Activated naive CD4-positive, alpha-beta T cell treated with anti-CD3 and anti-CD28 coated beads, Interleukin-2, amount 10 ng/mL, durations not matched to agents 7 days and 5 days (primary cell): ENCODE data around the gene PRRX1.
A peak's percentile ranks its signal among the peaks of the same experiment; 100 is the strongest.

Source experiments
- CTCF ChIA-PET: fragments of 350-600 bp; sonication (Branson Sonifier 250); formaldehyde crosslinking; loops from one replicate; lab custom pipeline; 2021; ENCODE audit warnings: antibody characterized with exemption; lab: Charles Lee
- DNase-seq: peaks from one replicate; pipeline ENCODE4 v3.0.0-alpha.2; 2020
- H3K27ac Mint-ChIP-seq: one replicate; pipeline ENCODE4 v1.8.0; 2021; ENCODE audit warnings: mild to moderate bottlenecking, moderate library complexity, mixed read lengths
- H3K27me3 Mint-ChIP-seq: one replicate; pipeline ENCODE4 v1.8.0; 2021; ENCODE audit warnings: mild to moderate bottlenecking, mixed read lengths
- H3K36me3 Mint-ChIP-seq: one replicate; pipeline ENCODE4 v1.8.0; 2021; ENCODE audit warnings: mixed read lengths
- H3K4me1 Mint-ChIP-seq: one replicate; pipeline ENCODE4 v1.8.0; 2021; ENCODE audit warnings: mixed read lengths
- H3K4me3 Mint-ChIP-seq: one replicate; pipeline ENCODE4 v1.8.0; 2021; ENCODE audit warnings: mild to moderate bottlenecking, moderate library complexity, mixed read lengths
- H3K9me3 Mint-ChIP-seq: one replicate; pipeline ENCODE4 v1.8.0; 2021; ENCODE audit warnings: mixed read lengths

The PRRX1 gene

DNA sequence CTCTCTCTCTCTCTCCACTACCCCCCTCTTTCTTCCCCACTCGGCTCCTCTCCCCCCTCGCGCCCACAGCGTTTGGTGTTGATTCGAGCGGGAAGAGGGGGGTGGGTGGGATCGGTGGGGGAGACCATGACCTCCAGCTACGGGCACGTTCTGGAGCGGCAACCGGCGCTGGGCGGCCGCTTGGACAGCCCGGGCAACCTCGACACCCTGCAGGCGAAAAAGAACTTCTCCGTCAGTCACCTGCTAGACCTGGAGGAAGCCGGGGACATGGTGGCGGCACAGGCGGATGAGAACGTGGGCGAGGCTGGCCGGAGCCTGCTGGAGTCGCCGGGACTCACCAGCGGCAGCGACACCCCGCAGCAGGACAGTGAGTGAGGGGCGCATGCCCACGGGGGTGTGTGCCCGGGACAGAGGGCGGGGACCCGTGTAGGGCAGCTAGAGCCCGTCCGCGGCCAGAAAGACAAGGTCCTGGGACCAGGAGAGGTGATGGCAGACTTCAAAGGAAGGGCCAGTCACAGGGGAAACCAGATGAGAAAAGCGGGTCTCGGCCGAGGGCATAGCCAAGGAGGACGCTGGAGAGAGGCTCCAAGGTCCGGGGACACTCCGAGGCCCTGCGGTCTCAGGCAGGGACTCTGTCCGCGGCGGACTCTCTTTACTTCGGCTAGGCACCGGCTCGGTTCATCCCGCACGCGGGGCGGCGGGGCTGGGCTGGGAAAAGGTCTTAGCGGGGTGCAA lies at the start of gene PRRX1:
Gene PRRX1, plus strand, starts transcription at position 39 of the 735 bp plus-strand sequence. Its CDS starts 88 bp downstream, at position 127.
- peak within 1 kb of the TSS; percentile 37 for H3K27ac Mint-ChIP-seq
- no peak for DNase-seq

DNA sequence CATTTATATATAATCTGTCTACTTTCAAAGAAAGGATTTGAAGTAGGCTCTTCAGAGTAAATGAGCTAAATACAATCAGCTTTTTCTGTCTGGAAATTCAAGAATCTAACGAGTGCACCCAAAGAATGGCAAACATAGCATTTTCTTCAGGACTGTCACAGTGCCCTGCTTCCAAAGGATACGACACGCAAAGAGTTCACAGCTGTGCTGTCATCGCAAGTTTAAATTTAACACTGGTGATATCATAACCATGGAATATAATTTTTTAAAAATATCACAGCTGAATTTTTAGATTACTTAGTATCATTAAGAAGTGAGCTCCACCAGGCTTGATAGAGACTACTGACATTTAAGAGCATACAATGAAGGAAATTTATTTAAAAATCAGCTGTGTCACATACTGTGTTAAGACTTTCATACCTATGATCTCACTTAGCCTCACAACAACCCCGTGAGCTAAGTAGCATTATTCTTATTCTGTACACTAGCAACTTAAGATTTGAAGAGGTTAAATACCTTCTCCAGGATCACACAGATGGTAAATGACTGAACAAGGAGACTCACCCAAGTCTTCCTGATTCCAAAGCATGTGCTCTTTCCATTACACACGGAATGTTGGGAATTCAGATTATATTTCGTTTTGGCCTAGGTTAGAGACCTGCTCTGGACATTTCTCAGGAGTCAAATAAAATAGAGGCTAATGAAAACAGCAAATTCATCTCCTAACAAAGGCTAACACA lies 46.2 kb upstream of the PRRX1 start:
- no peaks in the 10 kb centered on the region for H3K27me3 Mint-ChIP-seq
- CTCF ChIA-PET: no interaction called here
- H3K4me3 Mint-ChIP-seq: no peak overlapping the region
- no peak for DNase-seq
- no peaks in the 10 kb centered on the region for H3K36me3 Mint-ChIP-seq
- H3K27ac Mint-ChIP-seq: no peak overlapping the region
- peaks cover 2% of the 10 kb centered on the region for H3K9me3 Mint-ChIP-seq
- H3K4me1 Mint-ChIP-seq: no peaks in the 10 kb centered on the region

More for the DNA sequence above, at the start of gene PRRX1:
- Mint-ChIP-seq H3K27me3 (peaks cover 100% of the 10 kb centered on the region), H3K4me3 (no peak within 1 kb of the TSS), H3K36me3 (peaks cover 2% of the 10 kb centered on the region), H3K4me1 (peaks cover 16% of the 10 kb centered on the region), H3K9me3 (no peaks in the 10 kb centered on the region)
- CTCF ChIA-PET: no interaction called here

DNA sequence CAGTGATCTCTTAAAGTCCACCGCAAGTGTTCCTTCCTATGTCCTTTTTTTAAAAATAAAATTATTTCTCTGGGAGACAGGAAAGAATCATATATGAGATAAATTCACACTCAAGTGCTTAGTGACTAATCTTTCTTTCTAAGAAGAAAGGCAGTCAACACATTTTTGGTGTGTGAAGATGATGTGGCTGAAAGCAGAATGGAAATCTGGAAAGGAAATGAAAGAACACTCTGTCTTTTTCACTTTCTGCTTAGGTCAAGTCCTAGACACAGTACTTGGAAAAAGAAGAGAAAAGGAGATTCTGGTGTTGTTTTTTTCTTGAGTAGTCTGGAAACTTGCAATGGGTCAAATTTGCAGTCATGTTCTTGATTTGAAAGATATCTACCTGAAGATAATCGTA lies 45.5 kb upstream of the PRRX1 start:
- no peaks in the 10 kb centered on the region for H3K4me1 Mint-ChIP-seq
- no peak overlapping the region for H3K27ac Mint-ChIP-seq
- no peak overlapping the region for H3K4me3 Mint-ChIP-seq
- H3K27me3 Mint-ChIP-seq: no peaks in the 10 kb centered on the region
- no peaks in the 10 kb centered on the region for H3K36me3 Mint-ChIP-seq
- no peak for DNase-seq
- CTCF ChIA-PET: no interaction called here
- H3K9me3 Mint-ChIP-seq: peaks cover 2% of the 10 kb centered on the region

DNA sequence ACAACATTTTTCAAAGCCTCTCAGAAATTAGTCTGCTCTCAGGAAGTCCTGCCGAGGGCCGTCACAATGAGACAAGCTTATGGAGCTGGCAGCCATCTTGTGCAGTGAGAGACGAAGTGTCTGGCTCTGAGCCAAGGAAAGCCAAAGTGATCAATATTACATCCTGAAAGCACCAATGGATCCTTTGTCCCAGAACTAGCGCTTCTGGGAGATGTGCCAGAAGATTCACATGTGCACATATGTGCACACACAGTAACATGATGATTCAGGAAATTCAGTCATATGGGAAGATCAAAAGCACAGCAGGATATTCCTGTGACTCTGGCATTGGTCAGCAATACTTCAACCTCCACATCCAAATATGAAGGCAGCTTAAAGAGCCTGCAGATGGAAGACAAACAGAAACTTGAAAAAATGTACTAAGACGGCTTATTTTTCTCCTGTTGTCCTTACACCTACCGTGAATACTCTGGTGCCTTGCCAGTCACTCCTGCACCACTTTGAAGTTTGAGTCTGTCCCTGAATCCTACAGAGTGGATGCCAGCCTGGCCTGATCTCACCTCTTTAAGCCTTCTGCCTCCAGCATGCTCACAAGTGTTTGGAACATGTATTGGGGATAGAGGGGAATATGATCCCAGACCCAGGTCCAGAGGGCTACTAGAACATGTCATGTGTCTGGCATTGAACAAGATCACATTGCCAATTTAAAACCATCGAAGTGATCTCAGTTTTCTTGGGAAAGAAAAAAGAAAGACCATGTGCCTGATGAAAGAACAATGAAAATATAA lies 44.5 kb upstream of the PRRX1 start:
- no peak for DNase-seq
- Mint-ChIP-seq H3K4me1 (no peaks in the 10 kb centered on the region), H3K9me3 (no peaks in the 10 kb centered on the region), H3K27me3 (no peaks in the 10 kb centered on the region), H3K4me3 (no peak overlapping the region), H3K36me3 (no peaks in the 10 kb centered on the region), H3K27ac (no peak overlapping the region)
- CTCF ChIA-PET: no interaction called here

DNA sequence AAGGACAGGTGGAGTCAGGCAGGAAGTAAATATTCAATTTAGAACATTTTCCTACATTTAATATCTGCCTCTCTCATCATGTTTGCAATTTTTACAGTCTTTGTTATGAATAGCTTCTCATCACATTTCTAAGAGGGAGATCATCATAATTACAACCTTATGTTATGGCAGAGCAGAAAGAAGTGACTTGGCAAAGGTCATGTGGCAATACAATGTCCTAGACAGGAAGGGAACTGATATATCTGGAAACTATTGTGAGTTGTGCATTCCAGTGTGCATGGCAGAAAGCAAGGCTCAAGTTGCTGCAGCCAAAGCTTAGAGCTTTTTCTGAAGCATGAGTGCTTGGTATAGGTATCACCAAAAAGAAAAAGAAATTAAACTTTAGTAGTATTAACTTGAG lies 43.8 kb upstream of the PRRX1 start:
- H3K27ac Mint-ChIP-seq: no peak overlapping the region
- DNase-seq: no peak
- CTCF ChIA-PET: no interaction called here
- H3K27me3 Mint-ChIP-seq: no peaks in the 10 kb centered on the region
- H3K4me1 Mint-ChIP-seq: no peaks in the 10 kb centered on the region
- H3K36me3 Mint-ChIP-seq: no peaks in the 10 kb centered on the region
- no peak overlapping the region for H3K4me3 Mint-ChIP-seq
- no peaks in the 10 kb centered on the region for H3K9me3 Mint-ChIP-seq

DNA sequence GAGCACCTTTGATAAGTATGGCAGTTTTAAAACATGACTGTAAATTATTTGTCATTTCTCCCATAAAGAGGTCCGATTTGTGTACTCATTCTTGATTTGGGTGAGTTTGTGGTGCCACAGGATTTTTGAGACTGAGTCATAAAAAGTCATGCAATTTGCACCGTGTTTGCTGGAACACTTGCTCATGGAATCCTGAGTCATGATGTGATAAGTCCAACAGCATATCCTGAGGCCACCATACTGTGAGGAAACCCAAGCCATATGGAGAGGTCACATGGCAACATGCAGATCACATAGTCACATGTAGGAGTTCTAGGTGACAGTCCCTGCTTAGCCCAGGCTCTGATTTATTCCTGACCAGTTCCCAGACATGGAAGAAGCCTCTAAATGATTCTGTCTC lies 40.8 kb upstream of the PRRX1 start:
- no peaks in the 10 kb centered on the region for H3K4me1 Mint-ChIP-seq
- H3K9me3 Mint-ChIP-seq: no peaks in the 10 kb centered on the region
- no peak overlapping the region for H3K27ac Mint-ChIP-seq
- CTCF ChIA-PET: interaction anchor here (0.6 kb wide), 1 partner anchor 1850 kb away, joined by 3 read pairs; no protein-coding TSS in a partner anchor
- no peaks in the 10 kb centered on the region for H3K27me3 Mint-ChIP-seq
- no peak overlapping the region for H3K4me3 Mint-ChIP-seq
- no peak for DNase-seq
- H3K36me3 Mint-ChIP-seq: no peaks in the 10 kb centered on the region

DNA sequence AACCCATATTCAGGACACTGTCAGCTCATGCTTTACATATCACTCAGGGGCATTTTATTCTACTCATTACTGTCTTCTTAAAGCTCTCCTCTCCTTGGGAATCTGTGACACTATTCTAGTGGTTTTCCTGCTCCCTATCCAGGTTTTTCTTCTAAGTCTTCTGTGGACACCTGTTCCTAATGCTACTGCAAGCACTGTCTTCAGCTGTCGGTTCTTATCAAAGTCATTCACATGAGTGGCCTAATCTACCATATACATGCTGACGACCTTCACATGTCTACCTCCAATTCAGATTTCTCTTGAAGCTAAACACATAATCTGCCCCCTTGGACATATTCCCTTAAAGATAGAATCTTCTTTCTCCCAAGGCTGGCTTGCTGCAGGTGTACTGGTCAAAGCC lies 39.8 kb upstream of the PRRX1 start:
- Mint-ChIP-seq H3K27ac (no peak overlapping the region), H3K4me3 (no peak overlapping the region), H3K36me3 (no peaks in the 10 kb centered on the region), H3K4me1 (no peaks in the 10 kb centered on the region), H3K9me3 (no peaks in the 10 kb centered on the region), H3K27me3 (no peaks in the 10 kb centered on the region)
- CTCF ChIA-PET: no interaction called here
- DNase-seq: no peak

DNA sequence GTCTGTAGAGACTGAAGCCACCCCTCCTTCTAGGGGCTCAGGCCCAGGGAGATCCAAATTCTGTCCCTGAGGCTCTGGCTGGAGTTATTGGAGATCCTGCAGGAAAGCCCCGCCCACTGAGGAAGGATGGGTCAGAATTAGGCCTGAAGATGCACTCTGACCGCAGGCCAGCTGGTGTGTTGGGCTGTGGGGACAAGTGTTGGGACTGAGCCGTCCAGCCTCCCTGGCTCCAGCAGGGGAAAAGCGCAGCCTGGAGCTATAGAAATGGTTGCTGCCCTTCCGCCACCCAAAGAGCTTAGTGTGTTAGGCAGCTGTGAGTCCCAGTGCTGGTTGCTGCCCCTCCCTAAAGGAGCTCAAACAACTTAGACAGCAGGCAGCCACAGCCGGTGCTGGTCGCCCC lies 33.0 kb upstream of the PRRX1 start:
- no peak for DNase-seq
- Mint-ChIP-seq H3K36me3 (no peaks in the 10 kb centered on the region), H3K27ac (no peak overlapping the region), H3K9me3 (no peaks in the 10 kb centered on the region), H3K4me1 (no peaks in the 10 kb centered on the region), H3K27me3 (no peaks in the 10 kb centered on the region), H3K4me3 (no peak overlapping the region)
- CTCF ChIA-PET: no interaction called here

DNA sequence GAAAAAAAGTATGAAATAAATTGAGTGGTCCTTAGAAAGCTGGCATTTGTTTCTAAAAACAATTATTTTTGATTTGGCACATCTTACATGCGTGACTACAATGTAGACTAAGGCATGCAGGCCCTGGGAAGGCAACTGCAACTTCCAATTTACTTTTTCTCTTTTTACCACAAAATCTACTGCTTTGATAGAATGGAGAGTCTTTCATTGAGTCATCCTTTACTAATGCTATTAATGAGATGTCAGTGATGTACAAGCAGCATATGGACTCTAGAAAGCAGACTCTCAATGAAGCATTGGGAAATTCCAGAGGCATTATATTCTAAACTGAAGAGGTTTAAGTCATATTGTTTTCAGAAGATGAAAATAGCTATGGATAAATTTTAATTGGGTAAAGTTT lies 29.6 kb upstream of the PRRX1 start:
- CTCF ChIA-PET: no interaction called here
- H3K4me3 Mint-ChIP-seq: no peak overlapping the region

DNA sequence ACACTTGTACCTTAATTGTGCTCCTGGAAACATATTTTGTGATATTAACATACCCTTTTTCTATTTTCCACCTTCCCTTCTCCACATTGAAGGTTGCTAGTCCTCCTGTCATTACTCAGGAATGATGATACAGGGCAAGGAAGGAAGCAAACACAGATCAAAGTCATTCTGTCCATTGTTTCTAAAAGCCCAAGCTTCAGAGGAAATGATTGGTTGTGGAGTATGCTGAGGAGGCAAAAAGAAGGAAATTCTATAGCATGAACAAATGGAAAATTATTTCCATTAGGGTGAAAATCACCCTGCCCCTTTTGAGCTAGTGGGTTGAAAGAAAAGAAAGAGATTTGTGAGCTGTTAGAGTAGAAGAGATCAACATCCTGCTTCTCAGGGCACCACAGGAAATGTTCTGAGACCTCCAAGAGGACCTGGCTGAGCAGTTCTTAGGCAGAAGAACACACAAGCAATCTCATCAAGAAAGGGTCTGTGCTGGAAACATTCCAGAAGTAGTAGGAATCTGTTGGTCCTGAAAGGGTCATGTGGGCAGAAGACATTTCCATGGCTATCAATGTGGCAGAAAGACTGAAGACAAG lies 29.0 kb upstream of the PRRX1 start:
- DNase-seq: no peak
- Mint-ChIP-seq H3K4me3 (no peak overlapping the region), H3K27me3 (no peaks in the 10 kb centered on the region), H3K27ac (no peak overlapping the region), H3K4me1 (no peaks in the 10 kb centered on the region), H3K36me3 (no peaks in the 10 kb centered on the region), H3K9me3 (no peaks in the 10 kb centered on the region)
- CTCF ChIA-PET: no interaction called here

More for the DNA sequence above, 29.6 kb upstream of the PRRX1 start:
- H3K9me3 Mint-ChIP-seq: no peaks in the 10 kb centered on the region
- H3K27me3 Mint-ChIP-seq: no peaks in the 10 kb centered on the region
- no peaks in the 10 kb centered on the region for H3K36me3 Mint-ChIP-seq
- DNase-seq: no peak
- no peak overlapping the region for H3K27ac Mint-ChIP-seq
- no peaks in the 10 kb centered on the region for H3K4me1 Mint-ChIP-seq

DNA sequence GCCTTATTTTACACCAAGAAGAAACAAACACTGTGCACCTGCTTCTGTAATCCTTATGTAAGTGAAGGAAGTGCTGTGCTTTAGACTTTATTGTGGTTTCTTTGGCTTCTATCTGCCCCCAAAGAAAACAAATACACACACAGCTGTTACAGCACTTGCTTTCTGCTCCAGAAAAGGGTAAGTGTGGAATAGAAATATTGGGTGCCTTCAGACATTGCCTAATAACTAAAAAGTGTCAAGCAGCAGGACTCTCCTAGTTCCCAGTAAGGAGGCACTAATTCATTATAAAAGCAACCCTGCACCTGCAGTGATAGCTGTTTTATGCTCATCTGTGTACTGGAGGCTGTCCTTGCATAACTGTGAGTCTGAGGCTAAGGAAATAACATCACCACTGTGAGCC lies 23.4 kb upstream of the PRRX1 start:
- Mint-ChIP-seq H3K9me3 (no peaks in the 10 kb centered on the region), H3K27ac (no peak overlapping the region), H3K27me3 (no peaks in the 10 kb centered on the region), H3K36me3 (no peaks in the 10 kb centered on the region), H3K4me3 (no peak overlapping the region), H3K4me1 (no peaks in the 10 kb centered on the region)
- CTCF ChIA-PET: interaction anchor here (0.8 kb wide), 1 partner anchor 150 kb away, joined by 3 read pairs; no protein-coding TSS in a partner anchor
- no peak for DNase-seq

DNA sequence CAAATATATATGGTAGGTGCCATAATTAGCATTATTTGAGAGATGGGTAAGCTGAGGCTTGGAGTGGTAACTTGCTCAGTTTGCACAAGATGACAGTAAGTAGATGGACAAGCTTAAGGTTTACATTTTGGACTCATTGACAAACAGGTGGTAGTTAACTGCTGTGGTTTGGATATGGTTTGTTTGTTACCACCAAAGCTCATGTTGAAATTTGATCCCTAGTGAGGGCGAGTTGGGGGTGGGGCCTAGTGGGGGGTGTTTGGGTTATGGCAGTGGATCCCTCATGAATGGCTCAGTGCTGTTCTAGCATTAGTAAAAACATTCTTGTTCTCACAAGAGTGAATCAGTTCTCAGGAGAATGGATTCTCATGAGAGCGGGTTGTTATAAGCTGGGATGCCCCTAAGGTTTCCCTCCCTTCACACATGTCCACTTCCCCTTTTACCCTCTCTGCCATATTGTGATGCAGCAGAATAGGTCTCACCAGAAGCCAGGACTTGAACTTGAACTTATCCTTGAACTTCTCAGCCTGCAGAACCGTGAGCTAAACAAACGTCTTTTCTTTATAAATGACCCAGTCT lies 6.6 kb upstream of the PRRX1 start:
- Mint-ChIP-seq H3K4me1 (no peaks in the 10 kb centered on the region), H3K9me3 (no peaks in the 10 kb centered on the region), H3K27ac (no peak overlapping the region), H3K4me3 (no peak overlapping the region), H3K36me3 (no peaks in the 10 kb centered on the region), H3K27me3 (peaks cover 53% of the 10 kb centered on the region)
- DNase-seq: no peak
- CTCF ChIA-PET: interaction anchor here (1.6 kb wide), 1 partner anchor 33 kb away, joined by 4 read pairs; no protein-coding TSS in a partner anchor

DNA sequence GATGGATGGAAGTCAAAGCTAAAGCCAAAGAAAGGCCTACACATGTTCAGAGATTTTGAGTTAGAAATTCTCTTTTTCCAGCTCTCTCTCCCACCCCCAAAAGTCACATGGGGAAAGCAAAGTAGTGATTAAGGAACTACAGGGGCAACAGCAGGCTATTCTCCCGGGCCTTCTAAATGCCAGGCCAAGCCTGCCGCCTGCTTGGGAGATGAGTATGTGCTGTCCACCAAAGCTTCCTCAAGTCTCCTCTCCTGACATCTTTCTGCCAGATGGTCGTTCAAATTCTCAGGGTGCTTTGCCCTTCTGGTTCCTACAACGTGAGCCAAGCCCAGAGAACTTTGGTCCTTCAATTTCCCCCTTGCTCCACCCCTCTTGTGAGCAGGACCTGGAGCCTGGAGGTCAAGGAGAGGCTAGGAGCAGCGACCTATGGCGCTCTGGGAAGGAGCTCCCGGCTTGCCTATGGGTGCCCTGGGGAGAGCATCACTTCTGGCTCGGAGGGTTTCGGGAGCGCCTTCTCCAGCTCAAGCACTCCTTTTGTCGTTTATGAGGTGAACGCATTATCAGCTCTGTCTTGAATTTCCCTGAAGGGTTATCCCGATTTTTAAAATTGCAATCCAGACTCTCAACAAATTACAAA lies 4.4 kb upstream of the PRRX1 start:
- Mint-ChIP-seq H3K4me3 (no peak overlapping the region), H3K27ac (no peak overlapping the region), H3K4me1 (no peaks in the 10 kb centered on the region), H3K27me3 (peaks cover 71% of the 10 kb centered on the region), H3K9me3 (no peaks in the 10 kb centered on the region), H3K36me3 (no peaks in the 10 kb centered on the region)
- CTCF ChIA-PET: interaction anchor here (0.6 kb wide), 1 partner anchor 292 kb away, joined by 3 read pairs; no protein-coding TSS in a partner anchor
- DNase-seq: no peak
